HEK293 (cell line): ENCODE measurements around the gene SIGLEC12.

Experiments used
- CTCF ChIA-PET: fragments of 350-600 bp; formaldehyde crosslinking; extraction: SDS; loops from one replicate; lab custom pipeline; 2021; ENCODE audit warnings: antibody characterized with exemption; lab: Yijun Ruan, JAX
- POLR2A ChIA-PET: fragments of 300-600 bp; formaldehyde crosslinking; extraction: SDS; loops from one replicate; lab custom pipeline; 2020; ENCODE audit warnings: antibody characterized with exemption, inconsistent platforms; lab: Yijun Ruan, JAX
- H3K27ac ChIP-seq: fragments of 200-500 bp; sonication (Bioruptor generic); 2 replicates; pipeline ENCODE4 v1.5.1; 2014; ENCODE audit warnings: low read depth, low read length, control low read depth, inconsistent platforms; ENCODE audit errors: extremely low read depth
- H3K36me3 ChIP-seq, 2 experiments: fragments of 200-500 bp in 1 of 2; sonication (Bioruptor generic) in 1 of 2; 1 replicate in 1 of 2; 2 replicates in 1 of 2; pipeline ENCODE4 v1.5.1; 2014 to 2017; ENCODE audit warnings: inconsistent platforms in 2 of 2, low read length in 2 of 2; ENCODE audit not compliant: control insufficient read depth in 2 of 2, insufficient read depth in 1 of 2
- H3K4me1 ChIP-seq: fragments of 200-500 bp; sonication (Bioruptor generic); 2 replicates; pipeline ENCODE4 v1.5.1; 2014; ENCODE audit warnings: mild to moderate bottlenecking, low read length, inconsistent platforms; ENCODE audit not compliant: control insufficient read depth, insufficient read depth
- H3K4me3 ChIP-seq: 2 replicates; pipeline ENCODE4 v1.5.1; 2011; ENCODE audit warnings: low read depth, mild to moderate bottlenecking, control low read depth, low read length, moderate library complexity
- H3K9me3 ChIP-seq: fragments of 200-500 bp; sonication (Bioruptor generic); 2 replicates; pipeline ENCODE4 v1.5.1; 2014; ENCODE audit warnings: low read depth, low read length, inconsistent platforms; ENCODE audit not compliant: control insufficient read depth, insufficient read depth
- GLI4 ChIP-seq: fragments of 450-650 bp; formaldehyde crosslinking; IDR thresholded peaks from 2 replicates; pipeline ENCODE4 v1.5.1; 2016; ENCODE audit warnings: missing biosample characterization, missing genetic modification characterization
- KLF1 ChIP-seq: fragments of 450-650 bp; formaldehyde crosslinking; IDR thresholded peaks from 2 replicates; pipeline ENCODE4 v1.5.1; 2016; ENCODE audit warnings: missing biosample characterization, missing genetic modification characterization
- OVOL3 ChIP-seq: fragments of 450-650 bp; formaldehyde crosslinking; IDR thresholded peaks from 2 replicates; pipeline ENCODE4 v1.5.1; 2016; ENCODE audit warnings: missing biosample characterization, missing genetic modification characterization
- TRIM28 ChIP-seq: IDR thresholded peaks from 2 replicates; pipeline ENCODE4 v1.6.1; 2011; ENCODE audit warnings: low read length, control low read depth, borderline replicate concordance
- ZNF138 ChIP-seq: fragments of 450-650 bp; formaldehyde crosslinking; IDR thresholded peaks from 2 replicates; pipeline ENCODE4 v1.5.1; 2016; ENCODE audit warnings: missing biosample characterization, missing genetic modification characterization, borderline replicate concordance
- ZNF239 ChIP-seq: fragments of 450-650 bp; formaldehyde crosslinking; IDR thresholded peaks from 2 replicates; pipeline ENCODE4 v1.5.1; 2016; ENCODE audit warnings: missing biosample characterization, missing genetic modification characterization
- ZNF341 ChIP-seq: fragments of 450-650 bp; formaldehyde crosslinking; IDR thresholded peaks from 2 replicates; pipeline ENCODE4; 2016; ENCODE audit warnings: low read depth, missing biosample characterization, missing genetic modification characterization
- ZNF501 ChIP-seq: fragments of 450-650 bp; formaldehyde crosslinking; IDR thresholded peaks from 2 replicates; pipeline ENCODE4 v1.5.1; 2016; ENCODE audit warnings: missing biosample characterization, missing genetic modification characterization
- ZNF777 ChIP-seq: fragments of 450-650 bp; formaldehyde crosslinking; IDR thresholded peaks from 2 replicates; pipeline ENCODE4 v1.5.1; 2017; ENCODE audit warnings: missing biosample characterization, missing genetic modification characterization, borderline replicate concordance
- TF ChIP-seq, protein P1 (sequence below): fragments of 450-650 bp; formaldehyde crosslinking; IDR thresholded peaks from 2 replicates; pipeline ENCODE4 v1.5.1; 2016; ENCODE audit warnings: missing biosample characterization, missing genetic modification characterization
- TF ChIP-seq, protein P2 (sequence below): fragments of 450-650 bp; formaldehyde crosslinking; conservative IDR thresholded peaks from 2 replicates; pipeline ENCODE4 v1.5.1; 2016; ENCODE audit warnings: low read depth, missing biosample characterization, missing genetic modification characterization
- TF ChIP-seq, protein P3 (sequence below): fragments of 450-650 bp; formaldehyde crosslinking; IDR thresholded peaks from 2 replicates; pipeline ENCODE4 v1.5.1; 2016; ENCODE audit warnings: missing biosample characterization, missing genetic modification characterization, borderline replicate concordance
- TF ChIP-seq, protein P4 (sequence below): fragments of 450-650 bp; formaldehyde crosslinking; IDR thresholded peaks from 2 replicates; pipeline ENCODE4 v1.5.1; 2016; ENCODE audit warnings: missing biosample characterization, missing genetic modification characterization, borderline replicate concordance

The SIGLEC12 gene

DNA sequence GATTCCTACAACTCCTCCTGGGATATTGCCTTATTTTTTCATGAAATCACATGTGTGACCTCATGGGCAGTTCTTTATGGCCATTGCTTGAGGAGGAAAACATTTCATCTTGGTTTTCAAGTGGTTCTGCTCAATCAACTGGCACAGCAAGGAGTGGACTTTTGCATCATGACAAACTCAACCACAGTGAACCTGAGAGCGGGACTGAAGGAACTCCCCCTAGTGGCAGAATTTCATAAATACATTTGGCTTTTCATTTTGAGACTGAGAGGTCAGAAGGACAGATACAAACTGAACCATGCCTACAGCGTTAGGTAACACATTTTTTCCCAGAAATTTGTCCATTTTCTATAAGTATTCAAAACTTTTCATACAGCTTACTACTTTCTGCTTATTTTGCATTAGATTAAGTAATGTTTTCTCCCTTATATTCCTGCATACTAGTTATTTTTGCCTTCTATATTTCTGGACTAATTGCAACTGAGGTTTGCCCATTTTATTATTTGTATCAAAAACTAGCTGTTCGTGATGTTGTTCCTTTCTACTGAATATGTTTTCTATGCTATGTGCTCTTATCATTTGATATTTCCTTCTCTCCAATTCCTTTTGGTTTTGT lies 13.4 kb upstream of the SIGLEC12 start (continued):
- TF ChIP-seq, protein P1, sequence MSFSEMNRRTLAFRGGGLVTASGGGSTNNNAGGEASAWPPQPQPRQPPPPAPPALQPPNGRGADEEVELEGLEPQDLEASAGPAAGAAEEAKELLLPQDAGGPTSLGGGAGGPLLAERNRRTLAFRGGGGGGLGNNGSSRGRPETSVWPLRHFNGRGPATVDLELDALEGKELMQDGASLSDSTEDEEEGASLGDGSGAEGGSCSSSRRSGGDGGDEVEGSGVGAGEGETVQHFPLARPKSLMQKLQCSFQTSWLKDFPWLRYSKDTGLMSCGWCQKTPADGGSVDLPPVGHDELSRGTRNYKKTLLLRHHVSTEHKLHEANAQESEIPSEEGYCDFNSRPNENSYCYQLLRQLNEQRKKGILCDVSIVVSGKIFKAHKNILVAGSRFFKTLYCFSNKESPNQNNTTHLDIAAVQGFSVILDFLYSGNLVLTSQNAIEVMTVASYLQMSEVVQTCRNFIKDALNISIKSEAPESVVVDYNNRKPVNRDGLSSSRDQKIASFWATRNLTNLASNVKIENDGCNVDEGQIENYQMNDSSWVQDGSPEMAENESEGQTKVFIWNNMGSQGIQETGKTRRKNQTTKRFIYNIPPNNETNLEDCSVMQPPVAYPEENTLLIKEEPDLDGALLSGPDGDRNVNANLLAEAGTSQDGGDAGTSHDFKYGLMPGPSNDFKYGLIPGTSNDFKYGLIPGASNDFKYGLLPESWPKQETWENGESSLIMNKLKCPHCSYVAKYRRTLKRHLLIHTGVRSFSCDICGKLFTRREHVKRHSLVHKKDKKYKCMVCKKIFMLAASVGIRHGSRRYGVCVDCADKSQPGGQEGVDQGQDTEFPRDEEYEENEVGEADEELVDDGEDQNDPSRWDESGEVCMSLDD (tag by site-specific recombination): no peak
- TF ChIP-seq ZNF777 (tag by site-specific recombination) (no peak), ZNF341 (tag by site-specific recombination) (no peak)

DNA sequence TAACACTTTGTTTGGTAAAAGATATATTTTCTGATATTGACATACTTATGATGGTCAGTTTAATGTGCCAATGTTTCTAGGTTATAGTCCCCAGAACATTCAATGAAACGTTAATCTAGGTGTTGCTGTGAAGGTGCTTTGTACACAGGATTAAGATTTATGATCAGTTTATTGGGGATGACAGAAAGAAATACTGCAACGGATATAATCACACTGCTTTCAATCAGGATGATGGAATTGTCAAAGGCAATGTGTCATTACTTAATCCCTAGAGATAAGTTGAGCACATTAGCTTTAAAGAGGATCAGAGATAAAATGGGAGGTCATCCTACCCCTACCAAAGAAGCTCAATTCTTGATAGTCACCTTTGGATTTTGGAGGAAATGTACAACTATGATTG lies 12.4 kb upstream of the SIGLEC12 start:
- POLR2A ChIA-PET: no interaction called here
- TF ChIP-seq ZNF138 (no peak), KLF1 (tag by site-specific recombination) (no peak), GLI4 (no peak), ZNF501 (no peak), TRIM28 (no peak), ZNF239 (tag by site-specific recombination) (no peak), OVOL3 (no peak)
- TF ChIP-seq, protein P2, sequence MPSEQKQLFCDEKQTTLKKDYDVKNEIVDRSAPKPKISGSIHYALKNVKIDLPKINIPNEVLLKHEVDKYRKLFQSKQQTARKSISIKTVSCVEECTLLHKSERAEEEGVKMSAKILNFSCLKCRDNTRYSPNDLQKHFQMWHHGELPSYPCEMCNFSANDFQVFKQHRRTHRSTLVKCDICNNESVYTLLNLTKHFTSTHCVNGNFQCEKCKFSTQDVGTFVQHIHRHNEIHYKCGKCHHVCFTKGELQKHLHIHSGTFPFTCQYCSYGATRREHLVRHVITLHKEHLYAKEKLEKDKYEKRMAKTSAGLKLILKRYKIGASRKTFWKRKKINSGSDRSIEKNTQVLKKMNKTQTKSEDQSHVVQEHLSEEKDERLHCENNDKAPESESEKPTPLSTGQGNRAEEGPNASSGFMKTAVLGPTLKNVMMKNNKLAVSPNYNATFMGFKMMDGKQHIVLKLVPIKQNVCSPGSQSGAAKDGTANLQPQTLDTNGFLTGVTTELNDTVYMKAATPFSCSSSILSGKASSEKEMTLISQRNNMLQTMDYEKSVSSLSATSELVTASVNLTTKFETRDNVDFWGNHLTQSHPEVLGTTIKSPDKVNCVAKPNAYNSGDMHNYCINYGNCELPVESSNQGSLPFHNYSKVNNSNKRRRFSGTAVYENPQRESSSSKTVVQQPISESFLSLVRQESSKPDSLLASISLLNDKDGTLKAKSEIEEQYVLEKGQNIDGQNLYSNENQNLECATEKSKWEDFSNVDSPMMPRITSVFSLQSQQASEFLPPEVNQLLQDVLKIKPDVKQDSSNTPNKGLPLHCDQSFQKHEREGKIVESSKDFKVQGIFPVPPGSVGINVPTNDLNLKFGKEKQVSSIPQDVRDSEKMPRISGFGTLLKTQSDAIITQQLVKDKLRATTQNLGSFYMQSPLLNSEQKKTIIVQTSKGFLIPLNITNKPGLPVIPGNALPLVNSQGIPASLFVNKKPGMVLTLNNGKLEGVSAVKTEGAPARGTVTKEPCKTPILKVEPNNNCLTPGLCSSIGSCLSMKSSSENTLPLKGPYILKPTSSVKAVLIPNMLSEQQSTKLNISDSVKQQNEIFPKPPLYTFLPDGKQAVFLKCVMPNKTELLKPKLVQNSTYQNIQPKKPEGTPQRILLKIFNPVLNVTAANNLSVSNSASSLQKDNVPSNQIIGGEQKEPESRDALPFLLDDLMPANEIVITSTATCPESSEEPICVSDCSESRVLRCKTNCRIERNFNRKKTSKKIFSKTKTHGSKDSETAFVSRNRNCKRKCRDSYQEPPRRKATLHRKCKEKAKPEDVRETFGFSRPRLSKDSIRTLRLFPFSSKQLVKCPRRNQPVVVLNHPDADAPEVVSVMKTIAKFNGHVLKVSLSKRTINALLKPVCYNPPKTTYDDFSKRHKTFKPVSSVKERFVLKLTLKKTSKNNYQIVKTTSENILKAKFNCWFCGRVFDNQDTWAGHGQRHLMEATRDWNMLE (tag by site-specific recombination): no peak
- TF ChIP-seq, protein P3, sequence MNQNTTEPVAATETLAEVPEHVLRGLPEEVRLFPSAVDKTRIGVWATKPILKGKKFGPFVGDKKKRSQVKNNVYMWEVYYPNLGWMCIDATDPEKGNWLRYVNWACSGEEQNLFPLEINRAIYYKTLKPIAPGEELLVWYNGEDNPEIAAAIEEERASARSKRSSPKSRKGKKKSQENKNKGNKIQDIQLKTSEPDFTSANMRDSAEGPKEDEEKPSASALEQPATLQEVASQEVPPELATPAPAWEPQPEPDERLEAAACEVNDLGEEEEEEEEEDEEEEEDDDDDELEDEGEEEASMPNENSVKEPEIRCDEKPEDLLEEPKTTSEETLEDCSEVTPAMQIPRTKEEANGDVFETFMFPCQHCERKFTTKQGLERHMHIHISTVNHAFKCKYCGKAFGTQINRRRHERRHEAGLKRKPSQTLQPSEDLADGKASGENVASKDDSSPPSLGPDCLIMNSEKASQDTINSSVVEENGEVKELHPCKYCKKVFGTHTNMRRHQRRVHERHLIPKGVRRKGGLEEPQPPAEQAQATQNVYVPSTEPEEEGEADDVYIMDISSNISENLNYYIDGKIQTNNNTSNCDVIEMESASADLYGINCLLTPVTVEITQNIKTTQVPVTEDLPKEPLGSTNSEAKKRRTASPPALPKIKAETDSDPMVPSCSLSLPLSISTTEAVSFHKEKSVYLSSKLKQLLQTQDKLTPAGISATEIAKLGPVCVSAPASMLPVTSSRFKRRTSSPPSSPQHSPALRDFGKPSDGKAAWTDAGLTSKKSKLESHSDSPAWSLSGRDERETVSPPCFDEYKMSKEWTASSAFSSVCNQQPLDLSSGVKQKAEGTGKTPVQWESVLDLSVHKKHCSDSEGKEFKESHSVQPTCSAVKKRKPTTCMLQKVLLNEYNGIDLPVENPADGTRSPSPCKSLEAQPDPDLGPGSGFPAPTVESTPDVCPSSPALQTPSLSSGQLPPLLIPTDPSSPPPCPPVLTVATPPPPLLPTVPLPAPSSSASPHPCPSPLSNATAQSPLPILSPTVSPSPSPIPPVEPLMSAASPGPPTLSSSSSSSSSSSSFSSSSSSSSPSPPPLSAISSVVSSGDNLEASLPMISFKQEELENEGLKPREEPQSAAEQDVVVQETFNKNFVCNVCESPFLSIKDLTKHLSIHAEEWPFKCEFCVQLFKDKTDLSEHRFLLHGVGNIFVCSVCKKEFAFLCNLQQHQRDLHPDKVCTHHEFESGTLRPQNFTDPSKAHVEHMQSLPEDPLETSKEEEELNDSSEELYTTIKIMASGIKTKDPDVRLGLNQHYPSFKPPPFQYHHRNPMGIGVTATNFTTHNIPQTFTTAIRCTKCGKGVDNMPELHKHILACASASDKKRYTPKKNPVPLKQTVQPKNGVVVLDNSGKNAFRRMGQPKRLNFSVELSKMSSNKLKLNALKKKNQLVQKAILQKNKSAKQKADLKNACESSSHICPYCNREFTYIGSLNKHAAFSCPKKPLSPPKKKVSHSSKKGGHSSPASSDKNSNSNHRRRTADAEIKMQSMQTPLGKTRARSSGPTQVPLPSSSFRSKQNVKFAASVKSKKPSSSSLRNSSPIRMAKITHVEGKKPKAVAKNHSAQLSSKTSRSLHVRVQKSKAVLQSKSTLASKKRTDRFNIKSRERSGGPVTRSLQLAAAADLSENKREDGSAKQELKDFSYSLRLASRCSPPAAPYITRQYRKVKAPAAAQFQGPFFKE (tag by site-specific recombination): no peak
- TF ChIP-seq, protein P4, sequence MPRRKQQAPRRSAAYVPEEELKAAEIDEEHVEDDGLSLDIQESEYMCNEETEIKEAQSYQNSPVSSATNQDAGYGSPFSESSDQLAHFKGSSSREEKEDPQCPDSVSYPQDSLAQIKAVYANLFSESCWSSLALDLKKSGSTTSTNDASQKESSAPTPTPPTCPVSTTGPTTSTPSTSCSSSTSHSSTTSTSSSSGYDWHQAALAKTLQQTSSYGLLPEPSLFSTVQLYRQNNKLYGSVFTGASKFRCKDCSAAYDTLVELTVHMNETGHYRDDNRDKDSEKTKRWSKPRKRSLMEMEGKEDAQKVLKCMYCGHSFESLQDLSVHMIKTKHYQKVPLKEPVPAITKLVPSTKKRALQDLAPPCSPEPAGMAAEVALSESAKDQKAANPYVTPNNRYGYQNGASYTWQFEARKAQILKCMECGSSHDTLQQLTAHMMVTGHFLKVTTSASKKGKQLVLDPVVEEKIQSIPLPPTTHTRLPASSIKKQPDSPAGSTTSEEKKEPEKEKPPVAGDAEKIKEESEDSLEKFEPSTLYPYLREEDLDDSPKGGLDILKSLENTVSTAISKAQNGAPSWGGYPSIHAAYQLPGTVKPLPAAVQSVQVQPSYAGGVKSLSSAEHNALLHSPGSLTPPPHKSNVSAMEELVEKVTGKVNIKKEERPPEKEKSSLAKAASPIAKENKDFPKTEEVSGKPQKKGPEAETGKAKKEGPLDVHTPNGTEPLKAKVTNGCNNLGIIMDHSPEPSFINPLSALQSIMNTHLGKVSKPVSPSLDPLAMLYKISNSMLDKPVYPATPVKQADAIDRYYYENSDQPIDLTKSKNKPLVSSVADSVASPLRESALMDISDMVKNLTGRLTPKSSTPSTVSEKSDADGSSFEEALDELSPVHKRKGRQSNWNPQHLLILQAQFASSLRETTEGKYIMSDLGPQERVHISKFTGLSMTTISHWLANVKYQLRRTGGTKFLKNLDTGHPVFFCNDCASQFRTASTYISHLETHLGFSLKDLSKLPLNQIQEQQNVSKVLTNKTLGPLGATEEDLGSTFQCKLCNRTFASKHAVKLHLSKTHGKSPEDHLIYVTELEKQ: no peak
- TF ChIP-seq, all 188 proteins: peak for 0
- Histone ChIP-seq H3K4me3 (no peak overlapping the region), H3K9me3 (no peaks in the 10 kb centered on the region), H3K36me3 (no peaks in the 10 kb centered on the region), H3K27ac (no peak overlapping the region), H3K4me1 (no peaks in the 10 kb centered on the region)
- CTCF ChIA-PET: interaction anchor here (0.5 to 4.3 kb wide), 22 partner anchors 9 to 583 kb away, joined by 3 to 48 read pairs (median 5); partner anchors contain the start of gene ZNF649
